NCI-H2107 treated with DMSO at 0.1 percent for 48 hours (cell line): ENCODE data around the gene PTGER1.
"Not testable (repeated sequence)": the region's sequence is repeated elsewhere in the genome, so short reads cannot be mapped to it uniquely, and the experiment has no call there.

Experiments used
- DNase-seq: peaks from one replicate; lab custom pipeline; 2025; ENCODE audit not compliant: unreplicated experiment; lab: John Stamatoyannopoulos, UW

PTGER1 gene, protein sequence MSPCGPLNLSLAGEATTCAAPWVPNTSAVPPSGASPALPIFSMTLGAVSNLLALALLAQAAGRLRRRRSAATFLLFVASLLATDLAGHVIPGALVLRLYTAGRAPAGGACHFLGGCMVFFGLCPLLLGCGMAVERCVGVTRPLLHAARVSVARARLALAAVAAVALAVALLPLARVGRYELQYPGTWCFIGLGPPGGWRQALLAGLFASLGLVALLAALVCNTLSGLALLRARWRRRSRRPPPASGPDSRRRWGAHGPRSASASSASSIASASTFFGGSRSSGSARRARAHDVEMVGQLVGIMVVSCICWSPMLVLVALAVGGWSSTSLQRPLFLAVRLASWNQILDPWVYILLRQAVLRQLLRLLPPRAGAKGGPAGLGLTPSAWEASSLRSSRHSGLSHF

DNA sequence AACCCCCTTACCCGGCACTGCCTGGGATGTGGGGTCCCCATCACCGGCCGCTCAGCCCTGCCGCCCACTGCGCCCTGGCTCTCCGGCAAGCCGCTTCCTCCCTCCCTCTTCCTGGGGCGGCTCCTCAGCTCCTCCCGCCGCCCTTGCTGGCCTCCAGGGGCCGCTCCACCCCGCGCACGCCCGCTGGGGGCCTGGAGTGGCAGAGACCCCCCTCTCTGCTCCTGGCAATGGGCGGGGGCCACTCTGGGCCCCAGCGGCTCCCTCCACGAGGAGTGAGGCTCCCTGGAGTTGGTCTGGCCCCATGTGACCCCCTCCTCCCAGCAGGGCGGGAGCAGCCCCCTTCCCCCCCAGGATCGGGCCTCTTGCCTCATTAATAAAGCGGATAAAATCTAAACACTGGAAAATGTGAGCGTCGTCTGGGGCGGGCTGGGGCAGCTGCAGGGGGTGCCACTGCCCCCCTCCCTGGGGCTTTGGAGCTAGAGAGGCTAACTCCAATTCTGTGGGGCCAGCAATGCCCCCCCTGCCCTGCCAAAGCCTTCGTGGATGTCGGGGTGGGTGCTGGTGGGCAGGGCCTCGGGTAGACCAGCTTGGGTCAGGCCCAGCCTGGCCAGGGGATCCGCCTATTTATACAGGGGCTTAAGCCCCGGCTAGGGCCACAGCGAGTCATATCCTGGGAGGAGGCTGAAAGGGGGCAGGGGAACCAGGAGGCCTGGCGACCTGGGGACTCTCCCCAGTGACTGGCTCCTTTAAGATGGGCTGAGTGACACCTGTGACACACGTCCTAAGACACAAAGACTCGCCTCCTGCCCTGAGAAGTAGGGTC lies at the start of gene PTGER1:
Gene PTGER1, minus strand, starts transcription at position 104 of the 823 bp plus-strand sequence. CDS start 1,034 bp downstream, outside the sequence.
- no peak for DNase-seq

DNA sequence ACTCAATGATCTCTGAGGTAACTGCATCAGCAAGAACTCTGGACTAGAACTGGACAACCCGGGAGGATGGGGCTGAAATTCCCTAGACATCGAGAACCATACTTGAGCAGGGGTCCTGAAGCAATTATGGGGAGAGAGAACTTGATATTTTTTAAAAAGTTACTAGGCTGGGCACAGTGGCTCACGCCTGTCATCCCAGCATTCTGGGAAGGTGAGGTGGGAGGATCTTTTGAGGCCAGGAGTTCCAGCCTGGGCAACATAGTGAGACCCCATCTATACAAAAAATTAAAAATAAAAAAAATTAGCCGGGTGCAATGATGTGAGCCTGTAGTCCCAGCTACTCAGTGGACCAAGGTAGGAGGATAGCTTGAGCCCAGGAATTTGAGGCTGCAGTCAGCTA lies 45.4 kb upstream of the PTGER1 start:
- no peak for DNase-seq

DNA sequence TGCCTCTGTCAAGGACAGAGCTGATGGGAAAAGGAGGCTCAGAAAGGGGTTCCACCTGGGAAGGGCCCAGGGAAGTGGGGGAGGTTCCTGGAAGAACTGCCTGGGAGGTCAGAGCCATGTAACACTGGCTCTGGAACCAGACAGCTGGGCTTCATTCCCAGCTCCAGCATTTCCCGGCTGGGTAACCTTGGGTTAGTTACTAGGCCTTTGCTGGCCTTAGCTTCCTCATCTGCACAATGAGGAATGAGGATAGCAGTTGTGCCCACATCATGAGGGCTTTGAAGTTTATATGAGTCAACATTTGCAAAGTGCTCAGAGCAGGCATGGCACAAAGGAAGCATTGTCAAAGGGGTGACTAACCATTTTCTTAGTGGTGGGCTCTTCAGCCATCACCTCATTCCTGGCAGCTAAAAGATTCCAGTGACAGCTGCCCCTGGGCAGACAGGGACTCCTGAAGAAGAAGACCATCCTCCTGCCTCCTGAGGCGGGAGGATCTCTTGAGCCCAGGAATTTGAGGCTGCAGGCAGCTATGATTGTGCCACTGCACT lies 44.8 kb upstream of the PTGER1 start:
- no peak for DNase-seq

DNA sequence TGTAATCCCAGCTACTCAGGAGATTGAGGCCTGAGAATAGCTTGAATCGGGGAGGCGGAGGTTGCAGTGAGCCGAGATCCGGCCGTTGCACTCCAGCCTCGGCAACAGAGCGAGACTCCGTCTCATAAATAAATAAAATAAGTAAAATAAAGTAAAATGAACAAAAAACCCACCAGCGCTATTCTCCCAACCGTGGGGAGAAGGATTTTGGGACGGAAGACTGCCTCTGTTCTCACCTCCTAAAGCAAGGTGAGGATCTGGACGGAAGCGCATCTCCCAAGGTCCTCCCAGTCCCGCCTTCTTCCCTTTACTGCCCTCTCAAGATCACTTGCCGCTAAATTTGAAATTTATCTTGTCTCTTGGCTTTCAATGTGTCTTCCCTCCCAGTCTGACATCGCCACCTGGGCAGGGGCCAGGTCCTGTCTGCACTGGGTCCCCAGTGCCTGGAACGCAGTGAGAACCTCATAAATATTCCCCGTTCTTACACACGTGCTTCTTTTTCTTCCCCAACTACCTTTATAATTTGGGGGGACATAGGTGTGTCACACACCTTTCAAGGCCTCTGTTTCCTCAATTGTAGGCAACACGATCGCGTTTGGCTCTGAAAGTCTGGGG lies 44.2 kb upstream of the PTGER1 start:
- DNase-seq, result no peak

DNA sequence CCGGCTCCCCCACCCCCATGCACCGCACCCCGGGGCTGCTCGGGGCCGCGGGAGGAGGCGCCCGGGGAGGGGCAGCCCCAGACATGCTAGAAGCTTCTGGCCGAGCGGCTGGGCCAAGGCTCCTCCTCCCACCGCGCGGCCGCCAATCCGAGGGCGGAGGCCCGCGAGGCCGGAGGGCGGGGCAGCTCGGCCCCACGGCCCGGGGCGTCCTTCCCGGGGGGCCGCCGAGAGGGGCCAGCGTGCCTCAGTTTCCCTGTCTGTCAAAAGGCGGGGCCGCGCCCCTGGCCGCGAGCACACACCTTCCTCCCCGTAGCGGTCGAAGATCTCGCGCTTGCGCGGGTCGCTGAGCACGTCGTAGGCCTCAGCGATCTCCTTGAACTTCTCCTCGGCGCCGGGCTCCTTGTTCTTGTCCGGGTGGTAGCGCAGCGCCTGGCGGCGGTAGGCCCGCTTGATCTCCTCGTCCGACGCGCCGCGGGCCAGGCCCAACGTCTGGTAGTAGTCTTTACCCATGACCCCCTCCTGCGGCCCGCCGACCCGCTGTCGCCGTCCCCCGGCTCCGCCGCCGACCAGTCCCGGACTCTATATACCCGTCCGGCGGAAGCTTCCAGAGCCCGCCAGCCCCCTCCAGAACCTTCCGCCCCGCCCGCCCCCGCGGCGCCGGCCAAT lies 42.8 kb upstream of the PTGER1 start, which contains the start of gene DNAJB1:
Gene DNAJB1, minus strand, starts transcription at position 558 of the 666 bp plus-strand sequence. Its CDS starts 48 bp downstream, at position 510.
- DNase-seq, result no peak

DNA sequence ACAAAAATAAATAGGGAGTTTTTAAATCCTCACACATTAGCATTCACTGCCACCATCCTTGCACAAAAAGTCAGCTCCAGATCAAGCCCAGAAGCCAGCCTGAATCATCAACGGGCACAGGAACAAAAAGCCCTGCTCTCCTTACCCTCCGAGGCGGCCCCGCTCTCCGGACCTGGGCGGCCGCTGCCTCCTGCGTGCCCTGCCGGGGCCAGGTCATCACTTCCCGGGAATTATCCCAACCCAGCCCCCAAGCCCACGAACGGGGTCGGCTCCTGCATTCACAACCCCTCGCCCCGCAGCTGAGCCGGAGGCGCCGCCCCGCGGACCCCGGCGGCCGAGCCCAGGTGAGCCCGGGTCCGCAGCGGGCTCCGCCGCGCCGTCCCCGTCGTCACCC lies 42.3 kb upstream of the PTGER1 start:
- no peak for DNase-seq

DNA sequence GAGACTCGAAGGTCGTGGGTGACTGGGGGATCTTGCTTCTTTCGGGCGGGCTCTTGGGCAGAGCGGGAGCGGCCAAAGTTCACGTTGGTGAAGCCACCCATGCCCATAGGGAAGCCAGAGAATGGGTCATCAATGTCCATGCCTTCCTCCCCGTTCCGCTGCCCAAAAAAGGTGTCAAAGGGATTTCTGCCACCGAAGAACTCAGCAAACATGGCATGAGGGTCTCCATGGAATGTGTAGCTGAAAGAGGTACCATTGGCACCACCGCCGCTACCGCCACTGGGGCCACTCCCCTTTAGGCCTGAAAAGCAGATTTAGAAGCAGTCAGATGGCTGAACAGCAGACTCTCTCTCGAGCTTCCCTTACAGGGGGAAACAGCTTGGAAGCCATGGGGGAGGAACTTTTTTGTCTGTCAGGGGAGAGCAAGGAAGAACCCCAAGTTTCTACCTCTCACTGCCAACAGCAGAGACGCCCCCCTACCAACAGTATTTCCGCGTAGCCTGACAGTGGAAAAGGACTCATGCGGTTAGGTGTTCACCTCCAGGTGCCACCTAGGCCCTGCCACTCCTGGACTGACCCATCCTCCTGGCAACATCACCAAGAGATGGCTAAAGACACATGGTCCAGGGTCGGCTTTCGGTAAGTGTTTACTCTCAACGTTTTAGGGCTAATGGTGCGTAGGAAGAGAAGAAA lies 41.7 kb upstream of the PTGER1 start:
- DNase-seq, result no peak

DNA sequence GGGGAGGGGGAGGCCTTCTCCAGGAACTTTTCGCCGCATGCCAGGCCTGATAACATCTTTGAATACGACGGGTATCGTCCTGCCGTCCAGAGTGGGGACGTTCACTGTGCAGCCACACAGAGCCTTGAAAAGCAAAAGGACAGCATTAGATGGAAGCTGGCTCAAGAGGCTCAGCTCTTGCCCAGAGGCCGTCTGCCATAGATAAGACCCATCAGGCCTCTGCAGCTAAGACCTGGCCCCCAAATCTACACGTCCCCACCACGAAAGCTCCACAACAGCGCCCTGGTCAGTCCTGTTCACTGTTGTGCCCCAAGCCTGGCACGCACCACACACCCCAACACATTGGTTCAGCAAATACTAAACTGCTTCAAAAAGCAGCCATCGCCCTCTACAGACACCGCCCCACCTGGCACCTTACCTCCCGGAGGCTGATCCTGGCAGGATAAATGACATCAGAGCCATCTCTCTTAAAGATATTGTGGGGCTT lies 40.9 kb upstream of the PTGER1 start:
- DNase-seq, result no peak

DNA sequence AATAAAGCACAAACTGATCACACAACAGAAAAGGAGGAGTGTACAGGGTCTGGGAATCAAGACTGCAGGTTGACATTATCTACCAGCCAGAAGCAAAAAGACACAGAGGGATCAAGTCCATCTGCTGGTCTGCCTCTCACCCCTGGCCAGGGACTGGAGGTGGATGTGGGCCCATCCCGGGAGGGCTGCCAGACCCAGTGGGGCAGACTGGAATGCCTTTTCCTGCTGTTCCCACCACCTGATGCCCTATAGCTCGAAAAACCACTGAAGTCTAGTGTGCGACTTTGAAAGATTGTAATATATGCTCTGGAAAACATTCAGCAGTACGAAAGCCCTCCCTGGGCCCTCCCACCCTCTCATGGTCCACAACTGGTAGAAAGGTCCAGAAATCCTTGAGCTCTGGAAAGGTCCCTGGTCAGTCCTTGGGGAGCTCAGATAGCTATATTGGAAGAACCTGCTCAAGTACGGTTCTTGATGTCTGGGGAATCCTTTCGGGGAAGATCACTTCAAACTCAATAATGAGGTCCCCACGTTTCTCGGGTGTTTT lies 40.4 kb upstream of the PTGER1 start:
- no peak for DNase-seq

DNA sequence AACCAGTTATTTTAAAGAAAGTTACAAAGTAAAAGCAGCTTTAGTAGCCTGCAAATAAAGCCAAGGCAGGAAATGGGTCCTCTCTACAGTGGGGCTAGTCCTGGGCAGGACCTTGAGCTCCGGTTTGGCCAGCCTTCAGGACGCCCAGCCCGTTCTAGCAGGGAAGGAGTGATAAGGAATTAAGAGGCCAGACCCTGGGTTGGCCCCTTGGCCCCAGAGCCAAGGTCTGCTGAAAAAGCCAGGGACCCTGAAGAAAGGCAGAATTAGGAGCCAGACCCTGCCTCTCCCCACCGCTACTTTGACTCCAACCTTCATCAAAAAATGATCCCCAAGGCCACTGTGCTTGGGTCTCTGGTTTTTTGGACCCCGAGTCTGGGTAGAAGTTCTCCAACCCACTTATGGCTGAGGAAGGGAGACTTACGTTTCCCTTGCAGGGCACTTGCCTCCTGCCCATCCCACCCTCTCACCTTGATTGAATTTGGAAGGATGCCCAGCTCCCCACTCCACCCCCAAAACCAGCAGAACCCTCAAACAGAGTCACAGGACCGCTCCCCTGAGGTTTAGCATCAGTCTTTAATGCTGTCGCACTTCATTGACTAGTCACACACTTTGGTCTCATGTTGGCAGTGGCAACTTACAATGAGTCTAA lies 39.2 kb upstream of the PTGER1 start:
- DNase-seq, result no peak

DNA sequence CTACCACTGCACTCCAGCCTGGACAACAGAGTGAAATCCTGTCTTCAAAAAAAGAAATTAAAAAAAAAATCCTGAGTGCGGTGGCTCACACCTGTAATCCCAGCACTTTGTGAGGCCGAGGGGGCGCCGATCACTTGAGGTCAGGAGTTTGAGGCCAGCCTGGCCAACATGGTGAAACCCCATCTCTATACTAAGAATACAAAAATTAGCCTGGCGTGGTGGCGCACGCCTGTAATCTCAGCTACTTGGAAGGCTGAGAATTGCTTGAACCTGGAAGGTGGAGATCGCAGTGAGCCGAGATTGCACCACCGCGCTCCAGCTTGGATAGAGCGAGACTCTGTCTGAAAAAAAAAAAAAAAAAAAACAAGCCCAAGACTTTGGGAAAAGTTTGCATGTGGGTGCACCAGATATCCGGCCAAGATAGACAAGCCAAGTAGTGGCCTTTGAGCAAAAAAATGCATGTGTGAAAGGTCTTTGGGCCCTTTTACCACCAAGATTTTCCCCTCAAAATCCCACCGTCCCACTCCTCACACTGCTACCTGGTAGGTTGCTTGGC lies 37.3 kb upstream of the PTGER1 start:
- no peak for DNase-seq

DNA sequence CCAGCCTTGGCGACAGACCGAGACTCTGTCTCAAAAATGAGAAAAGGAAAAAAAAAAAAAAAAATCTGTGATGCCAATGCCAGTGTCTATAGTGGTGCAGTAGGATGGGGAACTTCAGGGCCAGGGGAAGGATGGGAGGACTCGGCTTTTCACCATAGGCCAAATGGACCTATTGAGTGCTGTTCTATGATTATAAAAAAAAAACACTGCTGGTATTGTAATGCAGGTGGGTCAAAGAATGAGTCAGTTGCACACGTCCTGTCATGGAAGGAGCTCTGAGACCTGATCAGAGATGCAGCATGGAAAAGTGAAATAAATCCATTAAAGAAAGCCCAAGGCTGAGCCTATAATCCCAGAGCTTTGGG lies 36.1 kb upstream of the PTGER1 start:
- no peak for DNase-seq

DNA sequence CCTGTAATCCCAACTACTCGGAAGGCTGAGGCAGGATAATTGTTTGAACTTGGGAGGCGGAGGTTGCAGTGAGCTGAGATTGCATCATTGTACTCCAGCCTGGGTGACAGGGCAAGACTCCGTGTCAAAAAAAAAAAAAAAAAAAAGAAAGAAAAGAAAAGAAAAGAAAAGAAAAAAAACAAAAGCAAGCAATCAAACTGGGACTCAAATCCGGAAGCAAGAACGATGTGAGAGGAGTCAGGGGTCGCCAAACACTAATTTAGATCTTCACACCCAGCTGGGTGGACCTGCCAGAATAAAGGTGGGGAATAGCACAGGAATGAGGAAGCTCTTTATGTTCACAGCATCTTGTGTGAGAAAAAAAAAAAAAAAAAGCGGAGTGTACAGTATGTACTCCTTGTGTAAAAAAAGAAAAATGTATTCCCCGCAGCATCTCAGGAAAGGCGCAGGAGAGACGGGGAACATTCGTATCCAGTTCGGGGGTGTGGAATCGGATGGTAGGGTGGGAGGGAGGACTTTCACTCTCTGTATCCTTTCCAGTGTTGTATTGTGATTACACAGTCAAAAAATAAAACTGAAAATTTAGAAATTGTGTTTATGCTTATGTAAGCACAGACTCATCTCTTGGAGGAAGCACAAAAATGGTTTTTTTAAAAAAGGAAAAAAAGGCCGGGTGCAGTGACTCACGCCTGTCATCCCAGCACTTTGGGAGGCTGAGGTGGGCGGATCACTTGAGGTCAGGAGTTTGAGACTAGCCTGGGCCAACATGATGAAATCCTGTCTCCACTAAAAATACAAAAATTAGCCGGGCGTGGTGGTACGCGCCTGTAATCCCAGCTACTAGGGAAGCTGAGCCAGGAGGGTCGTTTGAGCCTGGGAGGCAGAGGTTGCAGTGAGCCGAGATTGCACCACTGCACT lies 35.4 kb upstream of the PTGER1 start:
- DNase-seq, result no peak

DNA sequence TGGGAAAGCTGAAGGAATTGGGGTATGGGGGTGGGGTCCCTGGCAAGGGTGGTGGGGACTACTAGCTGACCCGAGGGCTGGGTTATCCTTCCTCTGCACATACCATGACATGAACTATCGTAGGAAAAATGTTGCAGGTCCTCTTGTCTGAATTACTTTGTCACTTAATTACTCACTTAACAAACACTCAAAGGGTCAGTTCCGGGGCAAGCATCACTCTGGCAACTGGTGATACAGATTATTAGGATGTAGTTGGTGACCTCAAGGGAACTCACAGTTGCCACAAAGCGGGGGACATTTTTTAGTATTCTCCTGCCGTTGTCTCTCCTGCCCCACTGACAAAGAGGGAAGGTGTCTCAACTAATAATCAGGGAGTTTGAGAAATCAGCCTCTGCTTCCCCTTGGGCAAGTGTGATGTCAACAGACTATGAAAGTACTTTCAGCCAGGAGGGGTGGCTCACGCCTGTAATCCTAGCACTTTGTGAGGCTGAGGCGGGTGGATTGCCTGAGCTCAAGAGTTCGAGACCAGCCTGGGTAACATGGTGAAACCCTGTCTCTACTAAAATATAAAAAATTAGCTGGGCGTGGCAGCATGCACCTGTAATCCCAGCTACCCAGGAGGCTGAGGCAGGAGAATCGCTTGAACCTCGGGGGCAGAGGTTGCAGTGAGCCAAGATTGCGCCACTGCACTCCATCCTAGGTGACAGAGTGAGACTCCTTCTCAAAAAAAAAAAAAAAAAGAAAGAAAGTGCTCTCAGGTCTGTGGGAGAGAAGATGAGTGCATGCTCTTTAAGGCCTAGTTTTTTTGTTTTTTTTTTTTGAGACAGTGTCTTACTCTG lies 32.8 kb upstream of the PTGER1 start:
- no peak for DNase-seq

DNA sequence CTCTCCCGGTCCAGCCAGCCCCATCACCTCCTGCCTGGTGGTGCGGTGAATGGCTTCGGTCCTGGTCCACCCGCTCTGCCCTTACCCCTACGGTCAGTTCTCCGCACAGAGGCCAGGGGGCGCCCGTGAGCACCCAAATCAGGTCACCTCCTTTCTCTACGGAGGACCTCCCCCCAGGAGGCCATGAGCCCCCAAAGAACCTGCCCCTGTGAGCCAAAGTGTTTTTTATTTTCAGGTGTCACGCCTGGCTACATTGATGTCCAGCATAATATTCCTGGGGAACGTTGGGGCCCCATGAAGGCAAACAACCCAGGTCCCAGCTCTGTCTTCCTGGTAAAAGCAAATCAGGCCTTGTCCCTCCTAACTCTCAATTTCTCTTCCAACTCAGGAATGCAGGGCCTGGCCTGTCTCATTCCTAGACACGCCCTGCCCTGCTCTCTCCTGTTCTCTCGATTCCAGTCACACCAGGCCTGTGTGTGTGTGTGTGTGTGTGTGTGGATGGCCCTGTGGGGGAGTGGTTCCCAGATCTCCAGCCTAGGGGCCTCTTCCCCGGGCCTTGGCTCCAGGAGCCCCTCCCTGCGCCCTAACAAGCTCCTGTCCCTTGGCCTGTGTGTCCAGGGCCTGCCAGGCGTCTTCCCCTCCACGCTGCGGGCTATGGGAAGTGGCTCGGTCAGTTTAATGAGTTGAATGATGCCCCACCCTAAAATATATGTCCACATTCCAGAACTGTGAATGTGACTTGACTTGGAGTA lies 30.5 kb upstream of the PTGER1 start:
- DNase-seq, result no peak

DNA sequence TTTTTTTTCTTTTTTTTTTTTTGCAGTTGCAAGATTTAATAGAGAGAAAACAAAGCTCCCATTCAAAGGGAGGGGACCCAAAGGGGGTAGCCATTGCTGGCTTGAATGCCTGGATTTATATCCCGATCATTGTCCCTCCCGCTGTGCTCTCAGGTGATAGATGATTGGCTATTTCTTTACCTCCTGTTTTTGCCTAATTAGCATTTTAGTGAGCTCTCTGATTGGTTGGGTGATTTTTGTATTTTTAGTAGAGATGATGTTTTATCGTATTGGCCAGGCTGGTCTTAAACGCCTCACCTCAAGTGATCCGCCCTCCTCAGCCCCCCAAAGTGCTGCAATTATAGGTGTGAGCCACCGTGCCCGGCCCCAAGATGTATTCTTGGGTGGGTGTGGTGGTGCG lies 29.4 kb upstream of the PTGER1 start:
- not testable (repeated sequence) for DNase-seq
